GM23338 (cell line): Measurements from ENCODE around the gene ATP13A1.

Experiments used
- CREB1 ChIP-seq: fragments of 250-450 bp; sonication (Bioruptor Pico); IDR thresholded peaks from 2 replicates; pipeline ENCODE4 v1.5.0; 2020; ENCODE audit warnings: low read depth, mild to moderate bottlenecking, moderate library complexity
- CTCF ChIP-seq, 2 experiments: fragments of 200-600 bp in 1 of 2; sonication (generic) in 1 of 2; conservative IDR thresholded peaks; 2 replicates each; pipeline versions ENCODE4 v1.5.1 to v1.6.1; 2016 to 2017; ENCODE audit warnings: antibody characterized with exemption in 2 of 2, low read depth in 2 of 2, mild to moderate bottlenecking in 2 of 2, moderate library complexity in 1 of 2
- EZH2 ChIP-seq: fragments of 200-600 bp; sonication (generic); IDR thresholded peaks from one replicate; pipeline ENCODE4 v1.8.0; 2017; ENCODE audit warnings: antibody characterized with exemption, mild to moderate bottlenecking, low read depth; ENCODE audit not compliant: unreplicated experiment
- EZH2phosphoT487 ChIP-seq: fragments of 200-600 bp; sonication (generic); IDR thresholded peaks from one replicate; pipeline ENCODE4 v1.8.1; 2018; ENCODE audit warnings: antibody characterized with exemption; ENCODE audit not compliant: unreplicated experiment
- POLR2AphosphoS5 ChIP-seq: IDR thresholded peaks from 2 replicates; pipeline ENCODE4 v1.6.1; 2016; ENCODE audit warnings: antibody characterized with exemption, low read depth
- TF ChIP-seq, protein P1 (sequence below): IDR thresholded peaks from one replicate; pipeline ENCODE4 v1.6.1; 2018; ENCODE audit warnings: antibody characterized with exemption; ENCODE audit not compliant: unreplicated experiment

GRCh38 chr19:19633711-19634515 is 29.6 kb downstream of the ATP13A1 start:
- no peak for TF ChIP-seq CTCF (conservative IDR thresholded peaks at IDR 0.05; ENCODE audit: low read depth in 2 of 2)
- no peak for TF ChIP-seq EZH2phosphoT487
- TF ChIP-seq EZH2: no peak
- no peak for TF ChIP-seq POLR2AphosphoS5
- TF ChIP-seq, protein P1, sequence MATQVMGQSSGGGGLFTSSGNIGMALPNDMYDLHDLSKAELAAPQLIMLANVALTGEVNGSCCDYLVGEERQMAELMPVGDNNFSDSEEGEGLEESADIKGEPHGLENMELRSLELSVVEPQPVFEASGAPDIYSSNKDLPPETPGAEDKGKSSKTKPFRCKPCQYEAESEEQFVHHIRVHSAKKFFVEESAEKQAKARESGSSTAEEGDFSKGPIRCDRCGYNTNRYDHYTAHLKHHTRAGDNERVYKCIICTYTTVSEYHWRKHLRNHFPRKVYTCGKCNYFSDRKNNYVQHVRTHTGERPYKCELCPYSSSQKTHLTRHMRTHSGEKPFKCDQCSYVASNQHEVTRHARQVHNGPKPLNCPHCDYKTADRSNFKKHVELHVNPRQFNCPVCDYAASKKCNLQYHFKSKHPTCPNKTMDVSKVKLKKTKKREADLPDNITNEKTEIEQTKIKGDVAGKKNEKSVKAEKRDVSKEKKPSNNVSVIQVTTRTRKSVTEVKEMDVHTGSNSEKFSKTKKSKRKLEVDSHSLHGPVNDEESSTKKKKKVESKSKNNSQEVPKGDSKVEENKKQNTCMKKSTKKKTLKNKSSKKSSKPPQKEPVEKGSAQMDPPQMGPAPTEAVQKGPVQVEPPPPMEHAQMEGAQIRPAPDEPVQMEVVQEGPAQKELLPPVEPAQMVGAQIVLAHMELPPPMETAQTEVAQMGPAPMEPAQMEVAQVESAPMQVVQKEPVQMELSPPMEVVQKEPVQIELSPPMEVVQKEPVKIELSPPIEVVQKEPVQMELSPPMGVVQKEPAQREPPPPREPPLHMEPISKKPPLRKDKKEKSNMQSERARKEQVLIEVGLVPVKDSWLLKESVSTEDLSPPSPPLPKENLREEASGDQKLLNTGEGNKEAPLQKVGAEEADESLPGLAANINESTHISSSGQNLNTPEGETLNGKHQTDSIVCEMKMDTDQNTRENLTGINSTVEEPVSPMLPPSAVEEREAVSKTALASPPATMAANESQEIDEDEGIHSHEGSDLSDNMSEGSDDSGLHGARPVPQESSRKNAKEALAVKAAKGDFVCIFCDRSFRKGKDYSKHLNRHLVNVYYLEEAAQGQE: no peak
- no peak for TF ChIP-seq CREB1
